ENCODE measurements around the gene GGT6.

The GGT6 gene

DNA sequence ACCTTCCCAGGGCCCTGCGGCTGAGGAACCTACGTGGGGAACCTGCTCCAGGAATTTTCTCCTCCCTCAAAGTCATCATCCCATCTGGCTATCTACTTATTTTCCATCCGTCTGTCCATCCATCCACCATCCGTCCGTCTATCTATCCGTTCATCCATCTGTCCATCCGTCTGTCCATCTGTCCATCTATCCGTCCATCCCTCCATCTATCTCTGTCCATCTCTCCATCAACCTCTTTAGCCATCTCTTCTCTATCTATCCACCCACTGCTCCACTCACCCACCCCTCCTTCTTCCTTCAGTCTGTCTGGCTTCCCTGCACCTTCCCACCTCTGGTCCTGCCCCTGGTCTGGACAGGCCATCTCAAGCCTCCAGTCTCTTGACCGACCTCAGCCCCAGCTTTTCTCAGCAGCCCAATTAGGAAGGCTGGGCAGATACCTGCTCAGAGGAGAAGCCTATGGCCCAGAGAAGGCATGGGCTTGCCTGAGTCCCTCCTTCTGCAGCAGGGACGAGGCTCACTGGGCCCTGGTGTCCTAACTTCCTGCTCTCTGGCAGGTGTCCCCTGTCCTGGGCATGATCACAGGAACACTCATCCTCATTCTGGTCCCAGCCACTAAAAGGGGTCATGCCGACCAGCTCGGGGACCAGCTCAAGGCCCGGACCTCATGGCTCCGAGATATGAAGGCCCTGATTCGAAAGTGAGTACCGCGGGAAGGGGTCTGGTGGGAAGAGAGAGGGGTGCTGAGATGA is 28.2 kb downstream of the GGT6 start:
- Histone ChIP-seq H3K27ac (no peak overlapping the region), H3K4me3 (ENCODE audit: low read depth, low read length) (no peak overlapping the region), H3K36me3 (replicated peaks) (no peaks in the 10 kb centered on the region), H3K27me3 (replicated peaks) (no peaks in the 10 kb centered on the region)
- in situ Hi-C loops (cut with HindIII; ENCODE audit: low pct_ligation_motif_present, low sequenced_read_pairs), result no loop called here
- TF ChIP-seq, protein P1, sequence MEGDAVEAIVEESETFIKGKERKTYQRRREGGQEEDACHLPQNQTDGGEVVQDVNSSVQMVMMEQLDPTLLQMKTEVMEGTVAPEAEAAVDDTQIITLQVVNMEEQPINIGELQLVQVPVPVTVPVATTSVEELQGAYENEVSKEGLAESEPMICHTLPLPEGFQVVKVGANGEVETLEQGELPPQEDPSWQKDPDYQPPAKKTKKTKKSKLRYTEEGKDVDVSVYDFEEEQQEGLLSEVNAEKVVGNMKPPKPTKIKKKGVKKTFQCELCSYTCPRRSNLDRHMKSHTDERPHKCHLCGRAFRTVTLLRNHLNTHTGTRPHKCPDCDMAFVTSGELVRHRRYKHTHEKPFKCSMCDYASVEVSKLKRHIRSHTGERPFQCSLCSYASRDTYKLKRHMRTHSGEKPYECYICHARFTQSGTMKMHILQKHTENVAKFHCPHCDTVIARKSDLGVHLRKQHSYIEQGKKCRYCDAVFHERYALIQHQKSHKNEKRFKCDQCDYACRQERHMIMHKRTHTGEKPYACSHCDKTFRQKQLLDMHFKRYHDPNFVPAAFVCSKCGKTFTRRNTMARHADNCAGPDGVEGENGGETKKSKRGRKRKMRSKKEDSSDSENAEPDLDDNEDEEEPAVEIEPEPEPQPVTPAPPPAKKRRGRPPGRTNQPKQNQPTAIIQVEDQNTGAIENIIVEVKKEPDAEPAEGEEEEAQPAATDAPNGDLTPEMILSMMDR (IDR thresholded peaks at IDR 0.05; ENCODE audit: low read depth, low read length, missing control alignments), result no peak
- DNase-seq, result no peak

DNA sequence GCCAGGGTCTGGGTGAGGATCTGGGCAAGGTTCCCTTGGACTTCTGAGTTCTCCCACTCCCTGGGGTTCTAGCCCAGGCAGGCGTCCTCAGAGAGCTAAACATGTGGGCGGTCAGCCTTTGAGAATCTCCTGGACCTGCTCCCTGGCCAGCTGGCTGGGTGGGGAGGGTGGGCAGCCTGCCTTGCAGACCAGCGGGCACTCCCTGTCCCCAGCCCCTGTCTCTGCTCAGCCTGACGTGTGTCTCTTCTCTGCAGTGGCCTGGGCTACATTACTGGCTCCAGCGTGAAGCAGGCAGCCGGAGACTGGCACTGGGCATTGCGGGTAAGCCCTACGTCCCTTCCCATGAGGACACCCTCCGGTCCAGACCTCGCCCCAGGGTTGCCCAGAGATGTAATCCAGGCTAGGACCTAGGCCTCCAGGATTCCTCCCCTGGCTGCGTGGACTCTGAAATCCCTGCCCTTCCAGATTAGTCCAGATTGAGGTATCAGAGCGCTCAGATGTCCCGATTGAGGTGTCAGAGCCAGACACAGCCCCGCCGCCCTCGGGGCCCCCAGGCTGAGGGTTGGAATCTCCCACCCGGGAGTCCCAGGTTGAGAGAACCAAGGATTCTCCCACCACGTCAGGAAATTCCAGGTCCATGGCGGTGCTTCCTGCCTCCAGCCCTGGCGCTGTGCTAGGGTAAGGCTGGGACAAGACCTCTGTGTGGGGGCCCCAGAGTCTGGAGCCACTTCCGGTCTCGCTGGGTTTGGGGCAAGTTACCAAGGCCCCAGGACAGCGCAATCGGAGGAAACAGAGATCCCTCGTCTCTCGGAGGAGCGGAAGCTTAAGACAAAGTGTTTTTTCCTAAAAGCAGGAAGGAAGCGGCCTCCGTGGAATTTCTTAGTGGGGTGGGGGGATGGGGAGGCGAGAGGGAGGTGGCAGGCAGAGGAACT is 29.3 kb downstream of the GGT6 start:
- no peak overlapping the region for H3K4me3 ChIP-seq (ENCODE audit: low read depth, low read length)
- DNase-seq, result no peak
- H3K27me3 ChIP-seq (replicated peaks), result no peaks in the 10 kb centered on the region
- in situ Hi-C loops (cut with HindIII; ENCODE audit: low pct_ligation_motif_present, low sequenced_read_pairs), result no loop called here
- TF ChIP-seq, protein P1 (IDR thresholded peaks at IDR 0.05; ENCODE audit: low read depth, low read length, missing control alignments), result no peak
- no peak overlapping the region for H3K27ac ChIP-seq
- no peaks in the 10 kb centered on the region for H3K36me3 ChIP-seq (replicated peaks)

DNA sequence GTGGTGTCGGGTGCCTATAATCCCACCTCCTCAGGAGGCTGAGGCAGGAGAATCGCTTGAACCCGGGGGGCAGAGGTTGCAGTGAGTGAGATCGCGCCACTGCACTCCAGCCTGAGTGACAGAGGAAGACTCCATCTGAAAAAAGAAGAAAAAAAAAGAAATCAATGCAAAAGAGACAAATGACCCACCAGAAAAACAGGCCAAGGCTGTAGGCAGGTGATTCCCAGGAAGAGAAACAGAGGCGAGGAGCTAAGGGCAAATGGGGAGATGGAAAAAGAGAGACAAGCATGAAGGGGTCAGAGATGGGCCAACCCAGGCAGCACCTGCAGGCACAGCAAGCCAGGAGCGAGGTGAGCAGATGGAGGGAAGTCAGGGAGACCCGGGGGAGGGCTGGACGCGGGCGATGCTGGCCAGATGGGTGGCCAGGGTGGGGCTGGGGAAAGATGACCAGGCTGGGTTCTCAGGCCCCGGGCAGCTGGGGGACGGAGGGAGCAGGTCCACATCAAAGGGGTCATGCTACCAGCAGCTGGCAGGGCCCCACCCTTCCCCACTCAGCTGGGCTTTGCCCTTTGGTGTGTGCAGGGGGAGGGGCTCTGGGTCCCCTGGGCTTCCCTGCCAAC is 30.7 kb downstream of the GGT6 start:
- TF ChIP-seq, protein P1 (IDR thresholded peaks at IDR 0.05; ENCODE audit: low read depth, low read length, missing control alignments), result no peak
- Histone ChIP-seq H3K27me3 (replicated peaks) (no peaks in the 10 kb centered on the region), H3K27ac (no peak overlapping the region), H3K4me3 (ENCODE audit: low read depth, low read length) (no peak overlapping the region), H3K36me3 (replicated peaks) (no peaks in the 10 kb centered on the region)
- in situ Hi-C loops (cut with HindIII; ENCODE audit: low pct_ligation_motif_present, low sequenced_read_pairs), result no loop called here
- DNase-seq, result no peak

DNA sequence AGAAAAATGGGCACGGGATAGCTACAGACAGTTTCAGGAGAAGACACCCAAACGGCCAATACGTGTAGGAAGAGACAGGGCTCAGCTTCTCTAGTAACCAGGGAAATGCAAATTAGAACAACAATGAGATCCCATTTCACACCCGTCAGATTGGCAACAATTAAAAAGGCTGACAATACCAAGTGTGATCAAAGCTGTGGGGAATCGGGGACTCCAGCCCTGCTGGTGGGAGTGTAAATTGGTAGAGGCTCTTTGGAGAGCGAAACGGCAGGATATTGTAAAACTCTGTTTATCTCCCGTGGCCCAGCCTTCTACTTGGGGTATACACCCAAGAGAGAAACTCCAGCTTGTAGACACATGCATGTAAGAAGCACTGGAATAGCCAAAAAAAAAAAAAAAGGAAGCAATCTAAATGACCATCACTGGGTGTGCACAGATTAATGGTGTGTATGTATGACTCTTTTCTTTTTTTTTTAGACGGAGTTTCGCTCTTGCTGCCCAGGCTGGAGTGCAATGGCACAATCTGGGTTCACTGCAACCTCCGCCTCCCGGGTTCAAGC is 32.7 kb downstream of the GGT6 start:
- Histone ChIP-seq H3K4me3 (ENCODE audit: low read depth, low read length) (no peak overlapping the region), H3K27me3 (replicated peaks) (no peaks in the 10 kb centered on the region), H3K27ac (no peak overlapping the region), H3K36me3 (replicated peaks) (no peaks in the 10 kb centered on the region)
- in situ Hi-C loops (cut with HindIII; ENCODE audit: low pct_ligation_motif_present, low sequenced_read_pairs), result no loop called here
- TF ChIP-seq, protein P1 (IDR thresholded peaks at IDR 0.05; ENCODE audit: low read depth, low read length, missing control alignments), result no peak
- no peak for DNase-seq

DNA sequence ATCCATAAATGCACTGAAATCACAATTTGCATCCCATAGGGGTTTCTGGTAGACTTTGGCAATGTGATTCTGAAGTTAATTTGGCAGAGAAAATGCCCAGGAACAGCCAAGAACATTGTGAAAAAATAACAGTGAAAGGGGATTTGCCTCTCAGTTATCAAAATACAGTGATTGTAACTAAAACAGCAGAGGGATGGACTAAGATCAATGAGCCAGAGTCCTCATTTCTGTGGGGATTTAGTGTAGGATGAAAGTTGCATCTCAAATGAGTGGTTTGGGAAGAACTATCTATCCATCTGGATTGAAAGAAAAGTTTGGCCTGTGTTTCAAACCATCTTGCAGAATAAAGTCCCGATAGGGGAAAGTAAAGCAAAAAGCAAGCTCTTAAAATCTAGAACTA is 33.2 kb downstream of the GGT6 start:
- Histone ChIP-seq H3K4me3 (ENCODE audit: low read depth, low read length) (no peak overlapping the region), H3K27me3 (replicated peaks) (no peaks in the 10 kb centered on the region), H3K27ac (no peak overlapping the region), H3K36me3 (replicated peaks) (no peaks in the 10 kb centered on the region)
- in situ Hi-C loops (cut with HindIII; ENCODE audit: low pct_ligation_motif_present, low sequenced_read_pairs), result no loop called here
- DNase-seq, result no peak
- TF ChIP-seq, protein P1 (IDR thresholded peaks at IDR 0.05; ENCODE audit: low read depth, low read length, missing control alignments), result no peak

All from brain microvascular endothelial cell (primary cell).